ENCODE results near the gene SLC16A2. TPM values are rescaled to one million over a fixed set of nuclear protein-coding genes. Genes with fewer than 3 reads are reported as not detected.
A peak's percentile ranks its signal among the peaks of the same experiment; 100 is the strongest.

The SLC16A2 gene
- polyA plus RNA-seq, 3 donors: not detected

DNA sequence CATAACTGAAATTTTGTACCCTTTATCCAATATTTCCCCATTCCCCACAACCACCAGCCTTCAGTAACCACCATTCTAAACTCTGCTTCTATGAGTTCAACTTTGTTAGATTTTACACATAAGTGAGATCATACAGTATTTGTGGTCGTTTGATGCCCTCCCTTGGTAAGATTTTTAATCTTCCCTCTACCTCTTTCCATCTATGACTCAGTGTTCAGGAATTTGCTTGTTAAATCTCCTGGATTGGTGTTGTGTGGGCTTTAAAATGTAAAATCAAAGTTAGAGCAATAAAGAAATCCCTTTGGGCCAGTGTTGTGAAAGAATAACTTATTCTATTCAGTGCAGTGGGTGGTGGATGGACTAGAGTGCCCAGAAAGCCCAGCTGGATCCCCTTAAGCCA, 37.4 kb downstream of the SLC16A2 start:
- DNase-seq: no peak
- Histone ChIP-seq H3K9me3 (replicated peaks in 1 of 2; ENCODE audit: control insufficient read depth in 1 of 2, insufficient read depth in 1 of 2, low read length in 2 of 2) (no peaks in the 10 kb centered on the region), H4K20me1 (ENCODE audit: insufficient read depth, low read length) (no peaks in the 10 kb centered on the region), H3K4me2 (replicated peaks; ENCODE audit: extremely low read depth, low read length, poor library complexity, severe bottlenecking) (no peak overlapping the region), H3K27ac (ENCODE audit: low read depth in 1 of 2, low read length in 2 of 2) (no peak overlapping the region), H3K4me1 (ENCODE audit: control insufficient read depth in 1 of 2, insufficient read depth in 2 of 2, low read length in 2 of 2) (no peaks in the 10 kb centered on the region), H3K79me2 (ENCODE audit: insufficient read depth, low read length) (no peaks in the 10 kb centered on the region), H3K9ac (ENCODE audit: insufficient read depth, low read length, poor library complexity, severe bottlenecking) (no peak overlapping the region), H3K36me3 (replicated peaks in 1 of 2; ENCODE audit: control insufficient read depth in 1 of 2, insufficient read depth in 2 of 2, low read length in 2 of 2) (no peaks in the 10 kb centered on the region), H3K4me3 (replicated peaks in 1 of 3; ENCODE audit: low read depth in 2 of 3, low read length in 3 of 3) (no peak overlapping the region), H2AFZ (ENCODE audit: insufficient read depth, low read depth, low read length, poor library complexity, severe bottlenecking) (no peak overlapping the region), H3K27me3 (ENCODE audit: control insufficient read depth in 2 of 2, insufficient read depth in 2 of 2, low read length in 2 of 2) (no peaks in the 10 kb centered on the region)
- Mint-ChIP-seq H3K4me1 (no peaks in the 10 kb centered on the region), H3K27ac (peak overlapping the region in 1 of 7 donors; percentile 15), H3K9me3 (peaks cover 0 to 7% (median 0%) of the 10 kb centered on the region in 7 donors), H3K36me3 (no peaks in the 10 kb centered on the region), H3K27me3 (ENCODE audit: low read depth in 3 of 3) (peaks cover 0 to 3% (median 2%) of the 10 kb centered on the region in 3 donors), H3K4me3 (no peak overlapping the region)
- TF ChIP-seq CTCF (IDR thresholded peaks at IDR 0.05): no peak
- no CpG with 5 or more reads among the region's 1 CpG for WGBS (ENCODE audit: insufficient coverage)
- intact Hi-C loops (cut with micrococcal nuclease): no loop called here

- Histone ChIP-seq H4K20me1 (ENCODE audit: insufficient read depth, low read length) (no peaks in the 10 kb centered on the region), H3K4me3 (replicated peaks in 1 of 3; ENCODE audit: low read depth in 2 of 3, low read length in 3 of 3) (no peak overlapping the region), H3K27me3 (ENCODE audit: control insufficient read depth in 2 of 2, insufficient read depth in 2 of 2, low read length in 2 of 2) (no peaks in the 10 kb centered on the region), H3K36me3 (replicated peaks in 1 of 2; ENCODE audit: control insufficient read depth in 1 of 2, insufficient read depth in 2 of 2, low read length in 2 of 2) (no peaks in the 10 kb centered on the region), H3K4me1 (ENCODE audit: control insufficient read depth in 1 of 2, insufficient read depth in 2 of 2, low read length in 2 of 2) (no peaks in the 10 kb centered on the region), H2AFZ (ENCODE audit: insufficient read depth, low read depth, low read length, poor library complexity, severe bottlenecking) (no peak overlapping the region), H3K4me2 (replicated peaks; ENCODE audit: extremely low read depth, low read length, poor library complexity, severe bottlenecking) (no peak overlapping the region), H3K27ac (ENCODE audit: low read depth in 1 of 2, low read length in 2 of 2) (no peak overlapping the region), H3K9ac (ENCODE audit: insufficient read depth, low read length, poor library complexity, severe bottlenecking) (no peak overlapping the region), H3K9me3 (replicated peaks in 1 of 2; ENCODE audit: control insufficient read depth in 1 of 2, insufficient read depth in 1 of 2, low read length in 2 of 2) (no peaks in the 10 kb centered on the region), H3K79me2 (ENCODE audit: insufficient read depth, low read length) (no peaks in the 10 kb centered on the region)
- H3K27ac Mint-ChIP-seq: no peak overlapping the region
- H3K9me3 Mint-ChIP-seq: peaks cover 0 to 2% (median 0%) of the 10 kb centered on the region in 7 donors
- intact Hi-C loops (cut with micrococcal nuclease): no loop called here
- no peak for DNase-seq
- H3K4me3 Mint-ChIP-seq: no peak overlapping the region
- no peak for TF ChIP-seq CTCF (IDR thresholded peaks at IDR 0.05)
- H3K4me1 Mint-ChIP-seq: no peaks in the 10 kb centered on the region
- peaks cover 0 to 3% (median 2%) of the 10 kb centered on the region in 3 donors for H3K27me3 Mint-ChIP-seq (ENCODE audit: low read depth in 3 of 3)
- H3K36me3 Mint-ChIP-seq: no peaks in the 10 kb centered on the region
- WGBS (ENCODE audit: insufficient coverage): no CpG with 5 or more reads among the region's 4 CpGs
Measured at GRCh38 chrX:74461384-74461783, 40.1 kb downstream of the SLC16A2 start.

All from CD14-positive monocyte (primary cell).